Keratinocyte (primary cell): ENCODE data around the gene NEK6. TPM values are rescaled to one million over a fixed set of nuclear protein-coding genes. Genes with fewer than 3 reads are reported as not detected.

Experiments used
- DNase-seq: peaks from one replicate; pipeline ENCODE4 v3.0.0-alpha.2; 2011; ENCODE audit warnings: low read depth, missing footprints, low spot score
- FAIRE-seq: peaks from 2 replicates; lab custom pipeline; 2011; peaks lifted over from hg19 to GRCh38; lab: Jason Lieb, UNC
- H2AFZ ChIP-seq: 2 replicates; pipeline ENCODE4 v1.6.0; 2012; ENCODE audit warnings: low read length, control low read depth, inconsistent platforms; ENCODE audit not compliant: control insufficient read depth
- H3K27ac ChIP-seq: 2 replicates; pipeline ENCODE4 v1.5.1; 2011; ENCODE audit warnings: low read length; ENCODE audit not compliant: control insufficient read depth, insufficient read depth
- H3K27me3 ChIP-seq: 3 replicates; pipeline ENCODE4 v1.6.0; 2011; ENCODE audit warnings: low read length; ENCODE audit not compliant: control insufficient read depth, insufficient read depth; ENCODE audit errors: extremely low read depth
- H3K36me3 ChIP-seq, 2 experiments: 2 replicates in 1 of 2; 3 replicates in 1 of 2; pipeline ENCODE4 v1.5.1; 2011; ENCODE audit warnings: low read length in 2 of 2, mild to moderate bottlenecking in 1 of 2; ENCODE audit not compliant: control insufficient read depth in 2 of 2, insufficient read depth in 2 of 2; ENCODE audit errors: extremely low read depth in 1 of 2
- H3K4me1 ChIP-seq: 3 replicates; pipeline ENCODE4 v1.5.1; 2011; ENCODE audit warnings: low read length; ENCODE audit not compliant: control insufficient read depth, insufficient read depth; ENCODE audit errors: extremely low read depth
- H3K4me2 ChIP-seq: 3 replicates; pipeline ENCODE4 v1.6.0; 2011; ENCODE audit warnings: low read depth, low read length; ENCODE audit not compliant: control insufficient read depth, insufficient read depth; ENCODE audit errors: extremely low read depth
- H3K4me3 ChIP-seq, 3 experiments: fragments of 200-600 bp in 1 of 3; sonication (generic) in 1 of 3; 2 replicates in 2 of 3; 3 replicates in 1 of 3; pipeline ENCODE4 v1.5.1; 2011 to 2016; ENCODE audit warnings: low read length in 3 of 3, mild to moderate bottlenecking in 3 of 3, control low read depth in 2 of 3, inconsistent platforms in 1 of 3, low read depth in 1 of 3, mixed read lengths in 1 of 3, mixed run types in 1 of 3, moderate library complexity in 1 of 3; ENCODE audit not compliant: control insufficient read depth in 2 of 3, insufficient read depth in 2 of 3; ENCODE audit errors: extremely low read depth in 1 of 3
- H3K79me2 ChIP-seq: 2 replicates; pipeline ENCODE4 v1.6.0; 2012; ENCODE audit warnings: low read length; ENCODE audit not compliant: control insufficient read depth, insufficient read depth
- H3K9ac ChIP-seq: 3 replicates; pipeline ENCODE4 v1.6.0; 2011; ENCODE audit warnings: low read length; ENCODE audit not compliant: control insufficient read depth, insufficient read depth; ENCODE audit errors: extremely low read depth
- H3K9me1 ChIP-seq: 3 replicates; pipeline ENCODE4 v1.6.0; 2011; ENCODE audit warnings: low read length; ENCODE audit not compliant: control insufficient read depth, insufficient read depth; ENCODE audit errors: extremely low read depth
- H3K9me3 ChIP-seq: 2 replicates; pipeline ENCODE4 v1.5.1; 2012; ENCODE audit warnings: low read depth, low read length; ENCODE audit not compliant: control insufficient read depth
- H4K20me1 ChIP-seq: 3 replicates; pipeline ENCODE4 v1.6.0; 2011; ENCODE audit warnings: low read length; ENCODE audit not compliant: control insufficient read depth, insufficient read depth; ENCODE audit errors: extremely low read depth
- EZH2 ChIP-seq: IDR thresholded peaks from one replicate; pipeline ENCODE4 v1.6.1; 2012; ENCODE audit warnings: inconsistent platforms, mild to moderate bottlenecking, low read length, moderate library complexity
- dilution Hi-C: fragments of 300-500 bp; cut with MboI; formaldehyde crosslinking; loops from one replicate; pipeline ENCODE4 v1.7.0; 2020; ENCODE audit warnings: low sequenced_read_pairs; ENCODE audit not compliant: extremely low pct_ligation_motif_present
- polyA plus RNA-seq, 5 experiments: library from polyadenylated mRNA; depleted of rRNA in 3 of 5; stranded (reverse) in 3 of 5; stranded (forward) in 1 of 5; unstranded in 1 of 5; fragments of >200 nt; gene quantifications; 1 replicate in 1 of 5; 2 replicates in 3 of 5; 3 replicates in 1 of 5; pipeline versions ENCODE4 v1.2.1 to v1.2.3, GENCODE V29; 2011 to 2012; ENCODE audit warnings: missing spikeins in 2 of 5, low read depth in 1 of 5, low replicate concordance in 1 of 5
- TF ChIP-seq, protein P1 (sequence below), 3 experiments: IDR thresholded peaks in 1 of 3; conservative IDR thresholded peaks in 1 of 3; optimal IDR thresholded peaks in 1 of 3; 2 replicates in 2 of 3; 3 replicates in 1 of 3; pipeline versions ENCODE3 to v1.5.1; 2011; ENCODE audit warnings: low read length in 3 of 3, mild to moderate bottlenecking in 3 of 3, moderate library complexity in 2 of 3, control low read depth in 1 of 3, inconsistent platforms in 1 of 3; ENCODE audit not compliant: insufficient read depth in 2 of 3; ENCODE audit errors: extremely low read depth in 1 of 3

NEK6 gene
- polyA plus RNA-seq, 1 donor (not counting 4 experiments of a cell fraction or from before 2014, with no cell fraction given): 56.4 TPM

DNA sequence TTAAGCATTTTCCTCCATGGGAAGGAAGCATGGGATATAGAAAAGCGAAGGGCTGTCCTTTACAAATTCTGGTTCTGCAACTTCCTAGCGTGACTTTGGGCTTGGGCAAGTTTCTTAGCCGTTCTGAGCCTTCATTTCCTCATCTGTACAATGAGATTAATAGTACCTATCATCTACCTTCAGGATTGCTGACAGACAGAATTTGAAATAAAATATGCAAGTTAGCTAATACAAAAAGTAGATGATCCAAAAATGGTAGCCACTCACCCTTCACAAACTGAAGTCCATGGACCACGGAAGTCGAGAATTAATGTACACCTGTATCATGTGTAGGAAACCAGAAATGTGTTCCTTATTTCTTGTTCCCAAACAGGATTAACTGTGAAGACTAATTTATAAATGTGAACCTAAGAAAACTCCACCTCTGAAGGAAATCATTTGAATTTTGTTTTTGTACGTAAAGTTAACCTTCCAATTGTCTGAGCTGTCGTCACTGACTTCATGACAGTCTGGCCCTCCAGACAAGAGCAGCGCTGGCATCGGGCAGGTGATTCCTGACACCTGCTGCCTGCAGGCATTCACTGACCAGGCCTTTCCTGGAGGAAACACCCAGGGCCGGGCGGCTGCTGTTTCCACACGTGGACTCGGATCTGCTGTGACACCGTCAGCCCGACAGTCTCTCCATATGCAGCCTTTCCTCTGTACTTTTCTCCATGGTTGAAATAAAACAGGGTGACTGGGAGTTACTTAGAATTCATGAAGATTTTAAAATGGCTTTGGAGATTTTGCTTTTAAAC is 94.1 kb downstream of the NEK6 start:
- Histone ChIP-seq H3K4me3 (no peak overlapping the region), H3K79me2 (peaks cover 20% of the 10 kb centered on the region), H3K36me3 (peaks cover 59 to 63% of the 10 kb centered on the region in 2 experiments), H3K9me3 (no peaks in the 10 kb centered on the region), H3K27ac (no peak overlapping the region), H4K20me1 (peaks cover 16% of the 10 kb centered on the region), H3K27me3 (no peaks in the 10 kb centered on the region), H3K4me2 (no peak overlapping the region), H2AFZ (no peak overlapping the region), H3K4me1 (no peaks in the 10 kb centered on the region), H3K9ac (no peak overlapping the region), H3K9me1 (peaks cover 2% of the 10 kb centered on the region)
- TF ChIP-seq, protein P1, sequence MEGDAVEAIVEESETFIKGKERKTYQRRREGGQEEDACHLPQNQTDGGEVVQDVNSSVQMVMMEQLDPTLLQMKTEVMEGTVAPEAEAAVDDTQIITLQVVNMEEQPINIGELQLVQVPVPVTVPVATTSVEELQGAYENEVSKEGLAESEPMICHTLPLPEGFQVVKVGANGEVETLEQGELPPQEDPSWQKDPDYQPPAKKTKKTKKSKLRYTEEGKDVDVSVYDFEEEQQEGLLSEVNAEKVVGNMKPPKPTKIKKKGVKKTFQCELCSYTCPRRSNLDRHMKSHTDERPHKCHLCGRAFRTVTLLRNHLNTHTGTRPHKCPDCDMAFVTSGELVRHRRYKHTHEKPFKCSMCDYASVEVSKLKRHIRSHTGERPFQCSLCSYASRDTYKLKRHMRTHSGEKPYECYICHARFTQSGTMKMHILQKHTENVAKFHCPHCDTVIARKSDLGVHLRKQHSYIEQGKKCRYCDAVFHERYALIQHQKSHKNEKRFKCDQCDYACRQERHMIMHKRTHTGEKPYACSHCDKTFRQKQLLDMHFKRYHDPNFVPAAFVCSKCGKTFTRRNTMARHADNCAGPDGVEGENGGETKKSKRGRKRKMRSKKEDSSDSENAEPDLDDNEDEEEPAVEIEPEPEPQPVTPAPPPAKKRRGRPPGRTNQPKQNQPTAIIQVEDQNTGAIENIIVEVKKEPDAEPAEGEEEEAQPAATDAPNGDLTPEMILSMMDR (optimal IDR thresholded peaks at IDR 0.05 in 1 of 3, IDR thresholded peaks at IDR 0.05 in 1 of 3, conservative IDR thresholded peaks at IDR 0.05 in 1 of 3; ENCODE audit: extremely low read depth in 1 of 3, insufficient read depth in 2 of 3, low read length in 3 of 3): no peak
- no peak for TF ChIP-seq EZH2
- dilution Hi-C loops: no loop called here
- FAIRE-seq (no peak), DNase-seq (no peak)

DNA sequence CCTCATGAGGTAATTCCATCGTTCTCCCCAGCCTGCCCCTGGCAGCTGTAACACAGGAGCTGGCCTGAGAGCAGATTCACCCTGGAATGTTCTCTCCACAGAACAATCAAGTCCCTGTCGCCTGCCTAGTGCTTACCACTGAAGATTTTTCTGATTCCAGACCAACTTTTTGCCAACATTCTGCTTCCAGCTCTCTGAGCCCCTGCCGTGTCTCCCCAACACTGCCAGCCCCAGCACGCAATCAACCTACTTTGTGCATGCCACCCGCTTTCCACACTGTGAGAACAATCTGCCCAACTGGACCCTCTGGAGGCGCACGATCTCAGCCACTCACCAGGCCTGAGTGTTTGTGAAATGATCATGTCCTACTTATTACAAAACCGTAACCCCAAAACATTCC is 94.9 kb downstream of the NEK6 start:
- H3K27ac ChIP-seq: no peak overlapping the region
- H3K4me1 ChIP-seq: no peaks in the 10 kb centered on the region
- H4K20me1 ChIP-seq: peaks cover 18% of the 10 kb centered on the region
- no peak for TF ChIP-seq EZH2
- TF ChIP-seq, protein P1 (optimal IDR thresholded peaks at IDR 0.05 in 1 of 3, IDR thresholded peaks at IDR 0.05 in 1 of 3, conservative IDR thresholded peaks at IDR 0.05 in 1 of 3; ENCODE audit: extremely low read depth in 1 of 3, insufficient read depth in 2 of 3, low read length in 3 of 3): no peak
- dilution Hi-C loops: no loop called here
- H3K4me3 ChIP-seq: no peak overlapping the region
- H3K9me1 ChIP-seq: peaks cover 2% of the 10 kb centered on the region
- H3K27me3 ChIP-seq: no peaks in the 10 kb centered on the region
- DNase-seq: no peak
- FAIRE-seq: no peak
- no peak overlapping the region for H2AFZ ChIP-seq
- no peak overlapping the region for H3K4me2 ChIP-seq
- H3K36me3 ChIP-seq: peaks cover 57 to 64% of the 10 kb centered on the region in 2 experiments
- no peak overlapping the region for H3K9ac ChIP-seq
- H3K9me3 ChIP-seq: no peaks in the 10 kb centered on the region
- peaks cover 27% of the 10 kb centered on the region for H3K79me2 ChIP-seq
